ENCODE results near the gene RHPN2. TPM values are rescaled to one million over a fixed set of nuclear protein-coding genes. Genes with fewer than 3 reads are reported as not detected.

The RHPN2 gene
- total and polyA plus RNA-seq, 2 of the 13 experiments (the other 11 are each of a cell fraction or from before 2014, with no cell fraction given), result 20.3 to 48.0 TPM

DNA sequence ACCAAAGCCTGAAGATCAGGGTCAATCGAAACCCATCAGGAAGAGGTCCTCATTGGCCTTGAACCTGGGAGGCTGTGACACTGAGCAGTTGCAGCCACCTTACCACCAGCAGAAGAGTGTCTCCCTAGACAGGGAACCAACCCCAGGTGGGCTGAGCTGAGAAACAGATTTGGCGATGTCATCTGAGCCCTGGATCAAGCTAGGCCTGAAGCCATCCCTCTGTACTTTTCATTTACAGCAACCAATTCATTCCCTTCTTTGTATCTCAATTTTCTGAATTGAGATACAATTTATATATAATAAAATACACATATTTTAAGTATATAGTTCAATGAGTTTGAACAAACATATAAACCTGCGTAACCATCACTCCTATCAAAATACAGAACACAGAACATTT is 14.6 kb downstream of the RHPN2 start (continued):
- TF ChIP-seq KIAA2018 (CRISPR knock-in tag; IDR thresholded peaks at IDR 0.05; ENCODE audit: borderline replicate concordance) (no peak), ZNF329 (CRISPR knock-in tag; IDR thresholded peaks at IDR 0.05; ENCODE audit: low read depth) (peak; percentile 99), JUNB (CRISPR knock-in tag; IDR thresholded peaks at IDR 0.05; ENCODE audit: borderline replicate concordance) (no peak), ZSCAN30 (CRISPR knock-in tag; IDR thresholded peaks at IDR 0.05) (no peak), ZNF30 (CRISPR knock-in tag; IDR thresholded peaks at IDR 0.05) (no peak), POLR2G (IDR thresholded peaks at IDR 0.05; ENCODE audit: low read depth, low read length) (0 out of 2 replicates have a peak, but pooled peaks have one; percentile 22), NFYB (CRISPR knock-in tag; IDR thresholded peaks at IDR 0.05) (no peak), ZNF138 (CRISPR knock-in tag; IDR thresholded peaks at IDR 0.05; ENCODE audit: low read depth) (no peak), TMF1 (CRISPR knock-in tag; IDR thresholded peaks at IDR 0.05; ENCODE audit: low read depth) (no peak), SPEN (CRISPR knock-in tag; IDR thresholded peaks at IDR 0.05; ENCODE audit: low read depth) (0 out of 2 replicates have a peak, but pooled peaks have one; percentile 0), LRRFIP1 (CRISPR knock-in tag; conservative IDR thresholded peaks at IDR 0.05) (no peak)
- TF ChIP-seq, protein P1, sequence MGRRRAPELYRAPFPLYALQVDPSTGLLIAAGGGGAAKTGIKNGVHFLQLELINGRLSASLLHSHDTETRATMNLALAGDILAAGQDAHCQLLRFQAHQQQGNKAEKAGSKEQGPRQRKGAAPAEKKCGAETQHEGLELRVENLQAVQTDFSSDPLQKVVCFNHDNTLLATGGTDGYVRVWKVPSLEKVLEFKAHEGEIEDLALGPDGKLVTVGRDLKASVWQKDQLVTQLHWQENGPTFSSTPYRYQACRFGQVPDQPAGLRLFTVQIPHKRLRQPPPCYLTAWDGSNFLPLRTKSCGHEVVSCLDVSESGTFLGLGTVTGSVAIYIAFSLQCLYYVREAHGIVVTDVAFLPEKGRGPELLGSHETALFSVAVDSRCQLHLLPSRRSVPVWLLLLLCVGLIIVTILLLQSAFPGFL (CRISPR knock-in tag; IDR thresholded peaks at IDR 0.05), result no peak

Measured in HepG2 (cell line).